Measurements from ENCODE around the gene CTNNA3. TPM values are rescaled to one million over a fixed set of nuclear protein-coding genes. Genes with fewer than 3 reads are reported as not detected.
"Not testable (repeated sequence)": the region's sequence is repeated elsewhere in the genome, so short reads cannot be mapped to it uniquely, and the experiment has no call there.

CTNNA3 gene
- total and polyA plus RNA-seq, 2 donors (not counting 1 experiment from before 2014, with no cell fraction given), result not detected

GRCh38 chr10:67221939-67222494 lies 474.0 kb downstream of the CTNNA3 start:
- Histone ChIP-seq H3K4me3 (replicated peaks in 1 of 4; ENCODE audit: control extremely low read depth in 1 of 4, insufficient read depth in 1 of 4, low read depth in 3 of 4, low read length in 4 of 4) (no peak overlapping the region), H3K27ac (ENCODE audit: insufficient read depth, low read length) (no peak overlapping the region), H3K9me3 (ENCODE audit: control insufficient read depth, insufficient read depth, low read depth, low read length) (no peaks in the 10 kb centered on the region), H3K36me3 (ENCODE audit: control insufficient read depth, insufficient read depth, low read length) (no peaks in the 10 kb centered on the region), H2AFZ (ENCODE audit: low read length) (no peak overlapping the region), H3K4me1 (ENCODE audit: control insufficient read depth, extremely low read depth, insufficient read depth, low read length) (no peaks in the 10 kb centered on the region), H3K79me2 (ENCODE audit: control insufficient read depth, insufficient read depth, low read length) (no peaks in the 10 kb centered on the region), H3K9ac (ENCODE audit: insufficient read depth, low read length) (no peak overlapping the region), H4K20me1 (ENCODE audit: control insufficient read depth, extremely low read depth, insufficient read depth, low read length) (no peaks in the 10 kb centered on the region), H3K27me3 (ENCODE audit: control insufficient read depth, insufficient read depth, low read length) (no peaks in the 10 kb centered on the region), H3K4me2 (ENCODE audit: extremely low read depth, insufficient read depth, low read length) (no peak overlapping the region)
- TF ChIP-seq CTCF (conservative IDR thresholded peaks at IDR 0.05 in 1 of 2, IDR thresholded peaks at IDR 0.05 in 1 of 2; ENCODE audit: low read depth in 1 of 2, low read length in 2 of 2) (no peak), EZH2 (IDR thresholded peaks at IDR 0.05; ENCODE audit: low read length, missing control alignments) (no peak)
- no peak for DNase-seq (ENCODE audit: low read depth in 2 of 2)

- no peaks in the 10 kb centered on the region for H4K20me1 ChIP-seq (ENCODE audit: control insufficient read depth, extremely low read depth, insufficient read depth, low read length)
- no peaks in the 10 kb centered on the region for H3K27me3 ChIP-seq (ENCODE audit: control insufficient read depth, insufficient read depth, low read length)
- DNase-seq (ENCODE audit: low read depth in 2 of 2), result no peak
- TF ChIP-seq CTCF (conservative IDR thresholded peaks at IDR 0.05 in 1 of 2, IDR thresholded peaks at IDR 0.05 in 1 of 2; ENCODE audit: low read depth in 1 of 2, low read length in 2 of 2) (no peak), EZH2 (IDR thresholded peaks at IDR 0.05; ENCODE audit: low read length, missing control alignments) (no peak)
- H3K36me3 ChIP-seq (ENCODE audit: control insufficient read depth, insufficient read depth, low read length), result no peaks in the 10 kb centered on the region
- no peak overlapping the region for H2AFZ ChIP-seq (ENCODE audit: low read length)
- H3K4me1 ChIP-seq (ENCODE audit: control insufficient read depth, extremely low read depth, insufficient read depth, low read length), result no peaks in the 10 kb centered on the region
- H3K9me3 ChIP-seq (ENCODE audit: control insufficient read depth, insufficient read depth, low read depth, low read length), result no peaks in the 10 kb centered on the region
- no peak overlapping the region for H3K4me2 ChIP-seq (ENCODE audit: extremely low read depth, insufficient read depth, low read length)
- no peaks in the 10 kb centered on the region for H3K79me2 ChIP-seq (ENCODE audit: control insufficient read depth, insufficient read depth, low read length)
- H3K9ac ChIP-seq (ENCODE audit: insufficient read depth, low read length), result no peak overlapping the region
- H3K4me3 ChIP-seq (replicated peaks in 1 of 4; ENCODE audit: control extremely low read depth in 1 of 4, insufficient read depth in 1 of 4, low read depth in 3 of 4, low read length in 4 of 4), result no peak overlapping the region
- H3K27ac ChIP-seq (ENCODE audit: insufficient read depth, low read length), result no peak overlapping the region
Observed at GRCh38 chr10:67211680-67212079, 484.3 kb downstream of the CTNNA3 start.

GRCh38 chr10:67207923-67208322 lies 488.1 kb downstream of the CTNNA3 start:
- not testable (repeated sequence) for H2AFZ ChIP-seq (ENCODE audit: low read length); DNase-seq (ENCODE audit: low read depth in 2 of 2); H3K79me2 ChIP-seq (ENCODE audit: control insufficient read depth, insufficient read depth, low read length); H4K20me1 ChIP-seq (ENCODE audit: control insufficient read depth, extremely low read depth, insufficient read depth, low read length); H3K4me3 ChIP-seq (replicated peaks in 1 of 4; ENCODE audit: control extremely low read depth in 1 of 4, insufficient read depth in 1 of 4, low read depth in 3 of 4, low read length in 4 of 4); H3K9ac ChIP-seq (ENCODE audit: insufficient read depth, low read length); H3K4me1 ChIP-seq (ENCODE audit: control insufficient read depth, extremely low read depth, insufficient read depth, low read length); H3K27ac ChIP-seq (ENCODE audit: insufficient read depth, low read length); H3K36me3 ChIP-seq (ENCODE audit: control insufficient read depth, insufficient read depth, low read length); H3K4me2 ChIP-seq (ENCODE audit: extremely low read depth, insufficient read depth, low read length); H3K27me3 ChIP-seq (ENCODE audit: control insufficient read depth, insufficient read depth, low read length); H3K9me3 ChIP-seq (ENCODE audit: control insufficient read depth, insufficient read depth, low read depth, low read length)
